Germinal center (tissue), 1 donor: ENCODE measurements around the gene ZNF830.
"Not testable (repeated sequence)": the region's sequence is repeated elsewhere in the genome, so short reads cannot be mapped to it uniquely, and the experiment has no call there.

Experiments used
- DNase-seq: peaks from one replicate; pipeline ENCODE4 v3.0.0; 2012; ENCODE audit warnings: mixed read lengths, low spot score

ZNF830 gene

GRCh38 chr17:34991606-34992005 lies 30.3 kb downstream of the ZNF830 start:
- DNase-seq, result no peak

GRCh38 chr17:34993031-34993430 lies 31.7 kb downstream of the ZNF830 start:
- no peak for DNase-seq

- DNase-seq, result no peak
Measured at GRCh38 chr17:34996422-34997285, 35.3 kb downstream of the ZNF830 start.

GRCh38 chr17:34997355-34997862 lies 36.1 kb downstream of the ZNF830 start:
- no peak for DNase-seq

GRCh38 chr17:34998205-34998604 lies 36.9 kb downstream of the ZNF830 start:
- DNase-seq, result peak; percentile 86

- DNase-seq, result no peak
Measured at GRCh38 chr17:34999456-34999855, 38.1 kb downstream of the ZNF830 start.

- DNase-seq, result not testable (repeated sequence)
Measured at GRCh38 chr17:35000965-35001364, 39.6 kb downstream of the ZNF830 start.

- no peak for DNase-seq
Measured at GRCh38 chr17:35001549-35001948, 40.2 kb downstream of the ZNF830 start.

GRCh38 chr17:35002876-35003551 lies 41.7 kb downstream of the ZNF830 start:
- DNase-seq, result no peak

- DNase-seq, result no peak
Measured at GRCh38 chr17:35003778-35004177, 42.4 kb downstream of the ZNF830 start.

GRCh38 chr17:35006345-35006744 lies 45.0 kb downstream of the ZNF830 start:
- no peak for DNase-seq

- no peak for DNase-seq
Measured at GRCh38 chr17:35006961-35007360, 45.6 kb downstream of the ZNF830 start.

- DNase-seq, result no peak
Measured at GRCh38 chr17:35010093-35010492, 48.8 kb downstream of the ZNF830 start.

GRCh38 chr17:35011671-35012216 lies 50.4 kb downstream of the ZNF830 start:
- no peak for DNase-seq
